ENCODE data around the gene WSB1.

The WSB1 gene

GRCh38 chr17:27338536-27338985 is 44.6 kb downstream of the WSB1 start:
- no peak for DNase-seq (ENCODE audit: low read depth)

- no peak for DNase-seq (ENCODE audit: low read depth)
Measured at GRCh38 chr17:27339198-27339835, 45.4 kb downstream of the WSB1 start.

GRCh38 chr17:27339836-27340550 is 46.1 kb downstream of the WSB1 start:
- DNase-seq (ENCODE audit: low read depth), result peak; percentile 67

- no peak for DNase-seq (ENCODE audit: low read depth)
Measured at GRCh38 chr17:27340575-27340974, 46.7 kb downstream of the WSB1 start.

- DNase-seq (ENCODE audit: low read depth), result no peak
Measured at GRCh38 chr17:27341041-27341471, 47.1 kb downstream of the WSB1 start.

GRCh38 chr17:27342059-27342458 is 48.1 kb downstream of the WSB1 start:
- DNase-seq (ENCODE audit: low read depth), result no peak

GRCh38 chr17:27343294-27343693 is 49.4 kb downstream of the WSB1 start:
- DNase-seq (ENCODE audit: low read depth), result no peak

GRCh38 chr17:27343977-27344607 is 50.2 kb downstream of the WSB1 start:
- no peak for DNase-seq (ENCODE audit: low read depth)

- no peak for DNase-seq (ENCODE audit: low read depth)
Measured at GRCh38 chr17:27345141-27345904, 51.4 kb downstream of the WSB1 start.

GRCh38 chr17:27346228-27346899 is 52.5 kb downstream of the WSB1 start:
- DNase-seq (ENCODE audit: low read depth), result no peak

- DNase-seq (ENCODE audit: low read depth), result no peak
Measured at GRCh38 chr17:27348196-27348595, 54.3 kb downstream of the WSB1 start.

- DNase-seq (ENCODE audit: low read depth), result peak; percentile 56
Measured at GRCh38 chr17:27349540-27350021, 55.7 kb downstream of the WSB1 start.

- DNase-seq (ENCODE audit: low read depth), result no peak
Measured at GRCh38 chr17:27351759-27352158, 57.8 kb downstream of the WSB1 start.

GRCh38 chr17:27352448-27353032 is 58.6 kb downstream of the WSB1 start:
- DNase-seq (ENCODE audit: low read depth), result no peak

- no peak for DNase-seq (ENCODE audit: low read depth)
Measured at GRCh38 chr17:27353033-27353460, 59.1 kb downstream of the WSB1 start.

GRCh38 chr17:27353461-27354050 is 59.6 kb downstream of the WSB1 start:
- DNase-seq (ENCODE audit: low read depth), result peak; percentile 97

GRCh38 chr17:27354051-27354490 is 60.2 kb downstream of the WSB1 start:
- no peak for DNase-seq (ENCODE audit: low read depth)

GRCh38 chr17:27354491-27355081 is 60.7 kb downstream of the WSB1 start:
- peak; percentile 23 for DNase-seq (ENCODE audit: low read depth)

- DNase-seq (ENCODE audit: low read depth), result no peak
Measured at GRCh38 chr17:27355419-27355818, 61.5 kb downstream of the WSB1 start.

GRCh38 chr17:27356091-27356705 is 62.3 kb downstream of the WSB1 start:
- DNase-seq (ENCODE audit: low read depth), result no peak

Measured in ELR (cell line).